Lower leg skin (tissue), 4 donors: Measurements from ENCODE around the gene SAMD5. TPM values are rescaled to one million over a fixed set of nuclear protein-coding genes. Genes with fewer than 3 reads are reported as not detected.

Experiments used
- DNase-seq, 2 donors: peaks; one replicate each; pipeline ENCODE4 v3.0.0-alpha.2; 2019; ENCODE audit warnings: low spot score in 2 of 2
- H3K4me3 ChIP-seq: fragments of 200-600 bp; sonication (generic); 2 replicates; pipeline ENCODE4 v1.5.1; 2017; ENCODE audit warnings: mild to moderate bottlenecking, low read depth; ENCODE audit not compliant: poor library complexity, severe bottlenecking
- CTCF ChIP-seq, 3 donors: fragments of 450-650 bp; IDR thresholded peaks; one replicate each; pipeline ENCODE4 v1.5.1; 2016; ENCODE audit warnings: antibody characterized with exemption in 3 of 3, mild to moderate bottlenecking in 3 of 3, moderate library complexity in 2 of 3
- POLR2A ChIP-seq, 2 donors: fragments of 450-650 bp; IDR thresholded peaks; one replicate each; pipeline ENCODE4 v1.6.1; 2016 to 2017; ENCODE audit warnings: antibody characterized with exemption in 2 of 2, mild to moderate bottlenecking in 1 of 2, moderate library complexity in 1 of 2
- WGBS, 2 donors: methylation state at CpG; one replicate each; pipeline ENCODE4 v1.1.5; 2018; 5-methylcytosine and 5-hydroxymethylcytosine counted together
- intact Hi-C: fragments of 100-400 bp; cut with DNase I; formaldehyde crosslinking; loops from one replicate; pipeline ENCODE4 v1.15.0; 2023; ENCODE audit warnings: low total_unique reads
- total RNA-seq, 4 donors: library from RNA; depleted of rRNA; stranded (reverse); fragments of >200 nt; gene quantifications; one replicate each; pipeline ENCODE4 v1.1.0, GENCODE V29; 2016

SAMD5 gene
- total RNA-seq, 4 donors from 2014 or later, result 0.38 to 2.9 (median 0.87) TPM

GRCh38 chr6:147528511-147529145, 20.1 kb downstream of the SAMD5 start:
- TF ChIP-seq POLR2A (IDR thresholded peaks at IDR 0.05) (no peak), CTCF (IDR thresholded peaks at IDR 0.05) (no peak)
- H3K4me3 ChIP-seq, result no peak overlapping the region
- intact Hi-C loops, result no loop called here
- no peak for DNase-seq

GRCh38 chr6:147530132-147531060, 21.9 kb downstream of the SAMD5 start:
- WGBS, 2 donors, result 47 to 50% methylated on average over 13 of the region's 13 CpGs
- TF ChIP-seq POLR2A (IDR thresholded peaks at IDR 0.05), result no peak
- TF ChIP-seq CTCF (IDR thresholded peaks at IDR 0.05), result no peak
- no peak overlapping the region for H3K4me3 ChIP-seq
- intact Hi-C loops, result no loop called here
- no peak for DNase-seq

- no peak overlapping the region for H3K4me3 ChIP-seq
- WGBS, 2 donors, result 49 to 56% methylated on average over 2 of the region's 2 CpGs
- intact Hi-C loops, result no loop called here
- TF ChIP-seq POLR2A (IDR thresholded peaks at IDR 0.05), result no peak
- no peak for TF ChIP-seq CTCF (IDR thresholded peaks at IDR 0.05)
- no peak for DNase-seq
Observed at GRCh38 chr6:147531321-147531720, 22.8 kb downstream of the SAMD5 start.

- TF ChIP-seq POLR2A (IDR thresholded peaks at IDR 0.05) (no peak), CTCF (IDR thresholded peaks at IDR 0.05) (no peak)
- DNase-seq, result no peak
- intact Hi-C loops, result no loop called here
- 78 to 90% methylated on average over 13 of the region's 13 CpGs for WGBS, 2 donors
- no peak overlapping the region for H3K4me3 ChIP-seq
Observed at GRCh38 chr6:147534116-147534860, 25.8 kb downstream of the SAMD5 start.

- no peak for DNase-seq
- TF ChIP-seq CTCF (IDR thresholded peaks at IDR 0.05), result no peak
- no peak for TF ChIP-seq POLR2A (IDR thresholded peaks at IDR 0.05)
- 87 to 88% methylated on average over 6 of the region's 6 CpGs for WGBS, 2 donors
- H3K4me3 ChIP-seq, result no peak overlapping the region
- intact Hi-C loops, result no loop called here
Observed at GRCh38 chr6:147538821-147539220, 30.3 kb downstream of the SAMD5 start.
